ENCODE data around the gene PTGDR2.

DNA sequence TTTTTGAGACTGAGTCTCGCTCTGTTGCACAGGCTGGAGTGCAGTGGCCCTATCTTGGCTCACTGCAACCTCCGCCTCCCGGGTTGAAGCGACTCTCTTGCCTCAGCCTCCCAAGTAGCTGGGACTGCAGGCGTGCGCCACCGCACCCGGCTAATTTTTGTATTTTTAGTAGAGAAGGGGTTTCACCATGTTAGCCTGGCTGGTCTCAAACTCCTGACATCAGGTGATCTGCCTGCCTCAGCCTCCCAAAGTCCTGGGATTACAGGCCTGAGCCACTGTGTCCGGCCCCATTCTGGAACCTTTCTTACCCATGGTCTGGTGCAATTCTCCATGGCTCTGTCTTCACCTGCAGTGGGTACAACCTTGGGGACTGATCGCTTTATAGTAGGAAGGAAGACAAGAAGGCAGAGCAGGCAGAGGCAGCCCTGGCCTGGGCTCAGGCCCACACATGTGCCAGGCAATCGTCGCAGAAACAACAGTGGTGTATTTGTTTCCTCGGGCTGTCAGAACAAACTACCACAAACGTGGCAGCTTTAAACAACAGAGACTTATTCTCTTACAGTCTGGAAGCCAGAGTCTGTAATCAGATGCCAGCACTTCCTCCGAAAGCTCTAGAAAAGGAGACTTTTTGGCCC is 4.0 kb upstream of the PTGDR2 start:
- TF ChIP-seq, protein P1, sequence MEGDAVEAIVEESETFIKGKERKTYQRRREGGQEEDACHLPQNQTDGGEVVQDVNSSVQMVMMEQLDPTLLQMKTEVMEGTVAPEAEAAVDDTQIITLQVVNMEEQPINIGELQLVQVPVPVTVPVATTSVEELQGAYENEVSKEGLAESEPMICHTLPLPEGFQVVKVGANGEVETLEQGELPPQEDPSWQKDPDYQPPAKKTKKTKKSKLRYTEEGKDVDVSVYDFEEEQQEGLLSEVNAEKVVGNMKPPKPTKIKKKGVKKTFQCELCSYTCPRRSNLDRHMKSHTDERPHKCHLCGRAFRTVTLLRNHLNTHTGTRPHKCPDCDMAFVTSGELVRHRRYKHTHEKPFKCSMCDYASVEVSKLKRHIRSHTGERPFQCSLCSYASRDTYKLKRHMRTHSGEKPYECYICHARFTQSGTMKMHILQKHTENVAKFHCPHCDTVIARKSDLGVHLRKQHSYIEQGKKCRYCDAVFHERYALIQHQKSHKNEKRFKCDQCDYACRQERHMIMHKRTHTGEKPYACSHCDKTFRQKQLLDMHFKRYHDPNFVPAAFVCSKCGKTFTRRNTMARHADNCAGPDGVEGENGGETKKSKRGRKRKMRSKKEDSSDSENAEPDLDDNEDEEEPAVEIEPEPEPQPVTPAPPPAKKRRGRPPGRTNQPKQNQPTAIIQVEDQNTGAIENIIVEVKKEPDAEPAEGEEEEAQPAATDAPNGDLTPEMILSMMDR (conservative IDR thresholded peaks at IDR 0.05) = no peak
- no peak for TF ChIP-seq ZFX (IDR thresholded peaks at IDR 0.05)

All from C4-2B (cell line).